HG03457 (cell line): Measurements from ENCODE around the gene COL18A1.

Experiments
- ATAC-seq: cut with Tn5 transposase; IDR thresholded peaks from one replicate; pipeline ENCODE4 v1.9.1; 2021; ENCODE audit warnings: moderate number of reproducible peaks; ENCODE audit not compliant: unreplicated experiment

The COL18A1 gene

GRCh38 chr21:45412491-45412890 is 7.5 kb downstream of the COL18A1 start:
- no peak for ATAC-seq

- no peak for ATAC-seq
Observed at GRCh38 chr21:45412909-45413611, 8.1 kb downstream of the COL18A1 start.

- ATAC-seq = no peak
Observed at GRCh38 chr21:45413922-45414321, 9.0 kb downstream of the COL18A1 start.

GRCh38 chr21:45414396-45415187 is 9.6 kb downstream of the COL18A1 start:
- ATAC-seq = no peak

- no peak for ATAC-seq
Observed at GRCh38 chr21:45415188-45415942, 10.4 kb downstream of the COL18A1 start.

- no peak for ATAC-seq
Observed at GRCh38 chr21:45415943-45416611, 11.1 kb downstream of the COL18A1 start.

GRCh38 chr21:45416620-45417019 is 11.7 kb downstream of the COL18A1 start:
- no peak for ATAC-seq

GRCh38 chr21:45417256-45417950 is 12.4 kb downstream of the COL18A1 start:
- no peak for ATAC-seq

GRCh38 chr21:45417951-45418300 is 13.0 kb downstream of the COL18A1 start:
- no peak for ATAC-seq

- ATAC-seq = no peak
Observed at GRCh38 chr21:45418301-45419071, 13.5 kb downstream of the COL18A1 start.

GRCh38 chr21:45419162-45419561 is 14.2 kb downstream of the COL18A1 start:
- no peak for ATAC-seq

GRCh38 chr21:45420061-45421041 is 15.4 kb downstream of the COL18A1 start:
- ATAC-seq = no peak

- ATAC-seq = no peak
Observed at GRCh38 chr21:45421071-45421845, 16.3 kb downstream of the COL18A1 start.

- no peak for ATAC-seq
Observed at GRCh38 chr21:45421846-45422775, 17.1 kb downstream of the COL18A1 start.

GRCh38 chr21:45423201-45423955 is 18.4 kb downstream of the COL18A1 start:
- no peak for ATAC-seq
